Stimulated activated CD4-positive, alpha-beta T cell treated with anti-CD3 and anti-CD28 coated beads, TNF-alpha, amount 100 ng/mL, for 1 hour (primary cell): ENCODE data around the gene THBD.

Experiments used
- DNase-seq, 3 donors: peaks; one replicate each; pipeline ENCODE4 v3.0.0-alpha.2; 2020; ENCODE audit warnings: low read depth in 3 of 3, low spot score in 1 of 3

THBD gene

DNA sequence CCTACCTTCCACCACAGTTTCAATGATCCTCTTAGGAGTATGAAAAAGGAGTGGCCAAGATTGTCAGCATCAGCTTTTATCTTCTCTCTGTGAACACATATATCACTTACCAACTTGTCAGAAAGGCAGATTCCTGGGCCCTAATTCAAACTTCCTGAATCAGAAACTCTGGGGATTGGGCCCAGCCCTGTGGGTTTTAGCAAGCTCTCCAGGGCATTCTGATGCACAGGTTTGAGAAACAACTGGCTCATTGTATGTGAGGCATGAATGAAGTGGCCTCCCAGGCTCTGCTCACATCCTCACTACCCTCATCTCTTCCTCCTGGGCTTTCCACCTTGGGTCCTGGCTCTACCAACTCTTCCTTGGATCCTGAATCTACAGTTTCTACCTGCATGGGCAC lies 13.2 kb upstream of the THBD start:
- no peak for DNase-seq

DNA sequence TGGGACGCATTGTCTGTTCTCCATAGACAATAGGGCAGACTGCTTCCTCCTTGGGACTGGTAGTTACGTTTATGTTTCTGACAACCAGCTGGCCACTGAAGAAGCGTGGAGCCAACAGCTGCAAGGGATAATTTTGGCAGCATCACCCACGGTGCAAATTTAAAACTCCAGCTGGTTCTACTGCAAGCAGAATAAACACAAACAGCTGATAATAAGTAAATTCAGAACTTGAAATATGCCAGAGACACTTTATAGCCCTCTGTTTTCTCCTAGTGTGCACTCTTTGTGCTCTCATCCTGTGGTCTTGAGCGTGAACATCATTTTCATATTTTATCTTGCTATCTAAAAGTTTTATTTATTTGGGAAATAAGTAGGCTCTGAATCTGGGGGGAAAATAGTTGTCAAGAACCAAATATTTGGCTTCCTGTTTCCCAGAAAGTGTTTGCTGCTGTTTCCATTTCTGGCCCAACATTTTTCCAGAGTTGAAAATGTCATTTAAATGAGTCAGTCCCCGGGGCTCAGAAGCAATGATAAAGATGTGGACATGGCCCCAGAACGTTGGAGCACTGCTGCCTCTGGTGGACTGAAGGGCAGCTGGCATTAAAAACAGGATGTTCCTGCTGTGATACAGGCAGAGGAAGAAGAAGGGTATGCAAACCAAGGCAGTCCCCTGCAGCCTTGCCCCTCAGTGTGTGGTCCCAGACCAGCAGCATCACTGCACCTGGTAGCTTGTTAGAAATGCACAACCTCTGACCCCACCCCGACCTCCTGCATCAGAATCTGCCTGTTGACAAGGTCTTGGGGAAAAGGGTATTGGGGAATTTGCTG lies 12.5 kb upstream of the THBD start:
- no peak for DNase-seq

DNA sequence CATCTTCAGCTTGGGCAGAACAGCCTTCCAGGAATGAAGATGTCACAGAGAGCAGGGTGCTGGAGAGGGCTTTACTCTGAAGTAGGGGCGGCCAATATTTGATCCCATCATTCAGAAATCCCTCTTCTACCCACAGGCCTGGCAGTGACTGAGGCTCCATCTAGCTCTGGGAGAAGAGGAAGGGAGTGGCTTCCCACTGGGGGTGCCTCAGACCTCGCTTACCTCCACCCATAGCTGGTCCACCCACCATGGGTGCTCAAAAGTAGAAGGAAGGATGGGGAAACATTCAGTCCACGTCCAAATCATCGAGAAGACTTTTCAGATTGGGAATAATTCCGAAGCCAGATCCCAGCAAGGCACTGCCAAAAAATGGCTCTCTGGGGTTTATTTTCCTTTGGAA lies 11.8 kb upstream of the THBD start:
- no peak for DNase-seq

DNA sequence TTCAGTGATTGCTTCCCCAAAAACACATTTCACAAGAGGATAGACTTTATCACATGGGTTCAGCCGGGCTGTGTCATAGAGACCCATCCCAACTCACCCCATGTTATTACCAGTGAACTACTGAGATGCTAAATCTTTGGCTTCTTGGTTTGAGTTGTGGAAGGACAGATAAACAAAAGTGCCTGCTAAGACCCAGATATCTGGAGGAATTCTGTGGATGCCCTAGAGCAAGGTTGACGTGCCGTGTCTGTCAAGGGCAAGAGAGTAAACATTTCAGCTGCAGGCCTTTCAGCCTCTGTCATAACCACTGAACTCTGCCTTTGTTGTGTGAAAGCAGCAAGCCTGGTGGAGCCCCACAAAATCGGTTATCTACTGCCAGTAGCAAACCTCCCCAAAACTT lies 11.2 kb upstream of the THBD start:
- DNase-seq = no peak

- DNase-seq = no peak
Measured at GRCh38 chr20:23059846-23060245, 10.4 kb upstream of the THBD start.

- DNase-seq = no peak
Measured at GRCh38 chr20:23059001-23059400, 9.5 kb upstream of the THBD start.

DNA sequence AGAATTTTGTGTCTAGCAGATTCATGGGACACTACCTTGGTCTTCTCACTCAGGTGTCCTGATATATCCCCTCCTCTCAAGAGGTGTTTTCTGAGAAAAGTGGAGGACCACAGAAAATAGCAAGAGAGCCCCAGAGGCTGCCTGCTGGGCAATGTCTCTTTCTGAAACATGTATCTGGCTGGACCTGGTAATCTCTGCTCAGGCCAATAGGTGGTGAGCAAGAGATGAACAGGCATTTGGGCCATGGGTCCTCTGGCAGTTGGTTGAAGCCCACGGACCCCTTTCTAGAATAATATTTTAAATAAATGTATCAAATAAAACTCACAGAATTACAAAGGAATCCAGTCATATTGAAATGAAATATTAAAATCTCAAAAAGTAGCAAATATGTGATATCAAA lies 8.8 kb upstream of the THBD start:
- no peak for DNase-seq

GRCh38 chr20:23052904-23053303 lies 3.4 kb upstream of the THBD start:
- no peak for DNase-seq

DNA sequence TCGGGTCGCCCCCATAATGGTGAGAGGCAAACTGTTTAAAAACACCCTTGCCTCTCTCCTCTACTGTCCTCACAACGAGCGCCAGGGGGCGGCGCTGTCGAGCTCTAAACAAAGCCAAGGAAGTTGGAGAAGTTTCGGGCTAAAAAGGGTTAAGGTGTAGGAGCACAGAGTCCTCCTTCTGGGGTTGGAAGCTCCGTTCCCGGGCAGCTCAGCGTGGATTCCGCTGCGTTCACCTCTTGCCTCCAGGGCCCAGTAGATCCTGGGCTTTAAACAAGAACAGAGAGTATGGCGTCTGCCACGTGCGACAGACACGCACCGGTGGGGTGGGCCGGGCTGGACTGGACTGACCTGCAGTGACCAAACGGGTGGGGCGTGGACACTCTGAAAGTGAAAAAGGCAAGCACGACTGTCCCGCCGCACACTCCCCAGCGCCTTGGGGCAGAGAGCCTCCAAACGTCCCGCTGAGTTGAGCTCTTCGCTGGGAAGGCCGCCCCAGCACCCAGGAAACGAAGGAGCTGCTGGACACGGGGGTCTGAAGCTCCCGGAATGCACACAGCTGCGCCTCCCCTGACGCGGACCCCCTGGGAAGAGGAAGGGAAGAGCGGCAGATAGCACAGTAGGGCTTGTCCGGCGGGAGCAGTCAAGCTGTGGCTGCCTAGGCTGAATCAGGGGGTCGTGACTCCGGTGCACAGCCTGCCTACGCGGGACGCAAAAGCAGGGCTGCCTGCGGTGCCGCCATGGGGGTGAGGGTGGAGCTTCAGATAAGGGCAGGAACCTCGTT lies 1.6 kb upstream of the THBD start:
- no peak for DNase-seq

GRCh38 chr20:23050076-23050838 lies 785 bp upstream of the THBD start:
- DNase-seq = no peak

GRCh38 chr20:23048283-23049200 lies 930 bp downstream of the THBD start:
- DNase-seq = no peak

- DNase-seq = no peak
Measured at GRCh38 chr20:23047738-23048214, 1.7 kb downstream of the THBD start.

DNA sequence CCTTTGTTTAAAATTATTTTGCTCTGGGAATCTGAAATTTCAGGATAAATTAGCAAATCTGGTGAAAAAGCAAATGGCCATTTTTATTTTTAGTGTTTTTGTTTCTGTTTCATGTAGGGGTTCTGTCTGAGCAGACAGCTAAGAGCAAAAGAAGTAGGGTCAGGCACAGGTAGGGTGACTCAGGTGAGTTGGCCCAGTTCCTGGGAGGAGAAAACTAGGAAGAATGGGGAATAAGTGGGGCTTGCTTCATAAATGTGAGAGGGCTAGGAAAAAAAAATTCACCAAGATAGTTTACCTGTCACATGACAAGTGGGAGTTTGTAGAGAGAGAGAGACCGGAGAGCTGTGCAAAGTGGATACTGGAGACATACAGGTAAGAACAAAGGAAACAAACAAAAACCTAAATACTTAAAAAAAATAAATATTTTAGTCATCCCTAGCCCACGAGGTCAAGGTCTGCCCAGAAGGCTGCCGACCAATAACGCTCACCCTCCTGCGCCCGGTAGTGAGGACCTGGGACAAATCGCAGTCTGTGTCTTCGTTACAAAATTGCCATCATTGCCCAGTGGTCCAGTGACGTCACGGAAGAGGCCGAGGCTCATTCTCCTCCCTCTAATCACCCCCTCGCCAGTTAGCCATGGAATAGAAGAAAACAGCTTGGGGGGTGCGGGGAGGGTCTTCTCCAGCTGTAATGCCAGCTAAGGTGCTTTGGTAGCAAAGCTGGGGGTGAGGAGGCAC lies 2.3 kb downstream of the THBD start:
- DNase-seq = no peak

GRCh38 chr20:23046431-23046830 lies 3.0 kb downstream of the THBD start:
- DNase-seq = no peak

- no peak for DNase-seq
Measured at GRCh38 chr20:23043376-23043775, 6.1 kb downstream of the THBD start.

DNA sequence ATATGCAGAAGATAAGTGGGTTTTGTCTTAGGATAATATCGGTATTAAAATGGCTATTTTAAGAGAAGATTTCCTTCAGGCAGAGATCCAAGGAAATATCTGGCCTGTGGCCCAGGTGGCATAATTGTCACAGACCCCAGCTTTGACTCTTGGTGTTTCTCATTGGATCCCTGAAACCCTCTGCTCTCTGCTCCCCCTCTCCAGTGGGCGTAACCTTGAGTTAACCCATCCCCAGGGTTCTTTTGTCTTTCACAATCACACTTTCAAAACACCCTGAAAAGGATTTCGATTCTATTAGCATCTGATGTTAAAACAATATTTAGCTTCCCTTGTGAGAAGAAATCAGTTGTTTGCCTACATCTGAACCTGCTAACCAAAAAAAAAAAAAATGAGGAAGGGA lies 7.2 kb downstream of the THBD start:
- DNase-seq = no peak

- DNase-seq = no peak
Measured at GRCh38 chr20:23039885-23040508, 9.5 kb downstream of the THBD start.

GRCh38 chr20:23039136-23039875 lies 10.2 kb downstream of the THBD start:
- DNase-seq = no peak

DNA sequence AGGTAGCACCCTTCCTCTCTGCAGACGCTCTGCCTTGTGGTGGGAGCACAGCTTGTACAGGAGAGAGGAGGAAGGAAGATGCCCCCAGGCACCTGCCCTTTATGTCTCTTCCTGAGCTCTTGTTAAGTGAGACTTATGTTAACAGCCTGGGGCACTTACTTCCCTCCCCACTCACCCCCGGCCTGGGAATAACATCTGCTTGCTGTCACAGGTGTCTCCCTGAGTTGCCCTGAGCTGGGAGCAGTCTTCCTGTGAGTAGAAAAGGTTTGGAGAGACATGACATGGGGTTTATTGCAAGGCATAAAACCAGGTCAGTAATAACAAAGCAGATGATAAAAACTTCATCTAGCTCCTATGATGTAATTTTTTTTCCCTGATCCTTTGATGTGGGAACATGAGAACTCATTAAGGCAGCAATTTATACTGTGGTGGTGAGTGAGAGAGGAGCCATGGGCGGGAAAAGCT lies 12.4 kb downstream of the THBD start:
- no peak for DNase-seq
